WERI-Rb-1 (cell line): ENCODE data around the gene GZMM.

Experiments
- DNase-seq: peaks from one replicate; pipeline ENCODE4 v3.0.0-alpha.2; 2020
- H3K27ac ChIP-seq: fragments of 250-450 bp; sonication (Bioruptor Pico); 2 replicates; pipeline ENCODE4 v1.5.1; 2020; ENCODE audit warnings: mild to moderate bottlenecking, moderate library complexity
- H3K27me3 ChIP-seq: fragments of 250-450 bp; sonication (Bioruptor Pico); 2 replicates; pipeline ENCODE4 v1.5.1; 2021; ENCODE audit warnings: mild to moderate bottlenecking, low read depth, moderate library complexity; ENCODE audit not compliant: insufficient read depth, severe bottlenecking
- H3K36me3 ChIP-seq: fragments of 250-450 bp; sonication (Bioruptor Pico); 2 replicates; pipeline ENCODE4 v1.5.1; 2020; ENCODE audit warnings: mild to moderate bottlenecking, moderate library complexity
- H3K4me3 ChIP-seq: 2 replicates; pipeline ENCODE4 v1.5.1; 2011; ENCODE audit warnings: low read depth, mild to moderate bottlenecking, control low read depth, low read length
- H3K9me3 ChIP-seq: fragments of 250-450 bp; sonication (Bioruptor Pico); 2 replicates; pipeline ENCODE4 v1.5.1; 2021; ENCODE audit warnings: mild to moderate bottlenecking, moderate library complexity; ENCODE audit not compliant: severe bottlenecking
- CTCF ChIP-seq: IDR thresholded peaks from 2 replicates; pipeline ENCODE4 v1.5.1; 2011; ENCODE audit warnings: low read depth, mild to moderate bottlenecking, control low read depth, inconsistent platforms, low read length

GZMM gene

GRCh38 chr19:572140-572742 lies 28.4 kb downstream of the GZMM start, which contains the start of gene BSG:
TSS of gene BSG (plus strand) at chr19:572596. CDS start at chr19:572635, 39 bp downstream.
- Histone ChIP-seq H3K9me3 (peaks cover 5% of the 10 kb centered on the region), H3K4me3 (peak within 1 kb of the TSS; percentile 79), H3K36me3 (peaks cover 47% of the 10 kb centered on the region), H3K27me3 (no peaks in the 10 kb centered on the region), H3K27ac (peak within 1 kb of the TSS; percentile 99)
- TF ChIP-seq CTCF: no peak
- DNase-seq: peak; percentile 98

GRCh38 chr19:572743-573518 lies 29.1 kb downstream of the GZMM start:
- H3K36me3 ChIP-seq: peaks cover 52% of the 10 kb centered on the region
- peak overlapping the region; percentile 62 for H3K4me3 ChIP-seq
- peak overlapping the region; percentile 94 for H3K27ac ChIP-seq
- DNase-seq: peak; percentile 81
- peak; percentile 11; the same call in 1 of the 2 replicates for TF ChIP-seq CTCF
- no peaks in the 10 kb centered on the region for H3K27me3 ChIP-seq
- H3K9me3 ChIP-seq: peaks cover 5% of the 10 kb centered on the region

- peak overlapping the region; percentile 94 for H3K27ac ChIP-seq
- TF ChIP-seq CTCF: no peak
- peak overlapping the region; percentile 62 for H3K4me3 ChIP-seq
- no peak for DNase-seq
- peaks cover 5% of the 10 kb centered on the region for H3K9me3 ChIP-seq
- no peaks in the 10 kb centered on the region for H3K27me3 ChIP-seq
- H3K36me3 ChIP-seq: peaks cover 57% of the 10 kb centered on the region
Measured at GRCh38 chr19:573519-573825, 29.6 kb downstream of the GZMM start.

- no peak overlapping the region for H3K4me3 ChIP-seq
- DNase-seq: no peak
- no peak for TF ChIP-seq CTCF
Measured at GRCh38 chr19:574658-575526, 31.0 kb downstream of the GZMM start.

GRCh38 chr19:575527-576506 lies 32.0 kb downstream of the GZMM start:
- H3K4me3 ChIP-seq: no peak overlapping the region
- no peak overlapping the region for H3K27ac ChIP-seq
- no peak for TF ChIP-seq CTCF

More at GRCh38 chr19:574658-575526, 31.0 kb downstream of the GZMM start:
- Histone ChIP-seq H3K9me3 (peaks cover 3% of the 10 kb centered on the region), H3K36me3 (peaks cover 70% of the 10 kb centered on the region), H3K27ac (no peak overlapping the region), H3K27me3 (no peaks in the 10 kb centered on the region)

More at GRCh38 chr19:575527-576506, 32.0 kb downstream of the GZMM start:
- DNase-seq: no peak
- Histone ChIP-seq H3K9me3 (no peaks in the 10 kb centered on the region), H3K36me3 (peaks cover 77% of the 10 kb centered on the region), H3K27me3 (no peaks in the 10 kb centered on the region)
